ENCODE measurements around the gene TNS2. TPM values are rescaled to one million over a fixed set of nuclear protein-coding genes. Genes with fewer than 3 reads are reported as not detected.

TNS2 gene
- total and polyA plus RNA-seq, 2 donors = 2.3 to 40.4 TPM

GRCh38 chr12:53079226-53080117, 29.6 kb downstream of the TNS2 start, which contains the start of gene SPRYD3:
Gene SPRYD3 (minus strand): TSS chr12:53079390. CDS start chr12:53079333, 57 bp downstream.
- peak; percentile 77 to 98 (median 94) for DNase-seq (ENCODE audit: low read depth in 6 of 9, low spot score in 9 of 9)
- Histone ChIP-seq H3K27me3 (ENCODE audit: control insufficient read depth in 2 of 2, insufficient read depth in 1 of 2, low read length in 1 of 2) (no peaks in the 10 kb centered on the region), H3K36me3 (ENCODE audit: control insufficient read depth in 2 of 2, insufficient read depth in 2 of 2, low read length in 1 of 2) (peaks cover 18 to 26% of the 10 kb centered on the region in 2 donors), H3K4me1 (ENCODE audit: control insufficient read depth in 2 of 2, insufficient read depth in 2 of 2, low read length in 2 of 2) (peaks cover 7 to 18% of the 10 kb centered on the region in 2 donors), H3K27ac (ENCODE audit: low read depth in 1 of 2, low read length in 1 of 2) (peak within 1 kb of the TSS; percentile 74 to 94), H3K9me3 (ENCODE audit: control insufficient read depth in 2 of 2, insufficient read depth in 1 of 2, low read length in 1 of 2) (no peaks in the 10 kb centered on the region), H3K4me3 (ENCODE audit: low read length in 2 of 2) (peak within 1 kb of the TSS; percentile 66 to 84)
- 5% methylated on average over 67 of the region's 67 CpGs for WGBS

- Histone ChIP-seq H3K27me3 (ENCODE audit: control insufficient read depth in 2 of 2, insufficient read depth in 1 of 2, low read length in 1 of 2) (no peaks in the 10 kb centered on the region), H3K4me3 (ENCODE audit: low read length in 2 of 2) (no peak overlapping the region), H3K27ac (ENCODE audit: low read depth in 1 of 2, low read length in 1 of 2) (no peak overlapping the region), H3K36me3 (ENCODE audit: control insufficient read depth in 2 of 2, insufficient read depth in 2 of 2, low read length in 1 of 2) (no peaks in the 10 kb centered on the region), H3K4me1 (ENCODE audit: control insufficient read depth in 2 of 2, insufficient read depth in 2 of 2, low read length in 2 of 2) (peaks cover 7 to 16% of the 10 kb centered on the region in 2 donors), H3K9me3 (ENCODE audit: control insufficient read depth in 2 of 2, insufficient read depth in 1 of 2, low read length in 1 of 2) (no peaks in the 10 kb centered on the region)
- WGBS = 84% methylated on average over 2 of the region's 2 CpGs
- DNase-seq (ENCODE audit: low read depth in 6 of 9, low spot score in 9 of 9) = no peak
Measured at GRCh38 chr12:53082637-53083175, 32.8 kb downstream of the TNS2 start.

- no peak for DNase-seq (ENCODE audit: low read depth in 6 of 9, low spot score in 9 of 9)
- Histone ChIP-seq H3K36me3 (ENCODE audit: control insufficient read depth in 2 of 2, insufficient read depth in 2 of 2, low read length in 1 of 2) (no peaks in the 10 kb centered on the region), H3K27me3 (ENCODE audit: control insufficient read depth in 2 of 2, insufficient read depth in 1 of 2, low read length in 1 of 2) (peaks cover 0 to 2% of the 10 kb centered on the region in 2 donors), H3K4me1 (ENCODE audit: control insufficient read depth in 2 of 2, insufficient read depth in 2 of 2, low read length in 2 of 2) (no peaks in the 10 kb centered on the region), H3K27ac (ENCODE audit: low read depth in 1 of 2, low read length in 1 of 2) (no peak overlapping the region), H3K9me3 (ENCODE audit: control insufficient read depth in 2 of 2, insufficient read depth in 1 of 2, low read length in 1 of 2) (no peaks in the 10 kb centered on the region), H3K4me3 (ENCODE audit: low read length in 2 of 2) (no peak overlapping the region)
- WGBS = 92% methylated on average over 3 of the region's 3 CpGs
Measured at GRCh38 chr12:53086361-53086760, 36.5 kb downstream of the TNS2 start.

- 98% methylated on average over 6 of the region's 6 CpGs for WGBS
- Histone ChIP-seq H3K9me3 (ENCODE audit: control insufficient read depth in 2 of 2, insufficient read depth in 1 of 2, low read length in 1 of 2) (no peaks in the 10 kb centered on the region), H3K4me3 (ENCODE audit: low read length in 2 of 2) (no peak overlapping the region), H3K27ac (ENCODE audit: low read depth in 1 of 2, low read length in 1 of 2) (no peak overlapping the region), H3K27me3 (ENCODE audit: control insufficient read depth in 2 of 2, insufficient read depth in 1 of 2, low read length in 1 of 2) (peaks cover 0 to 2% of the 10 kb centered on the region in 2 donors), H3K4me1 (ENCODE audit: control insufficient read depth in 2 of 2, insufficient read depth in 2 of 2, low read length in 2 of 2) (no peaks in the 10 kb centered on the region), H3K36me3 (ENCODE audit: control insufficient read depth in 2 of 2, insufficient read depth in 2 of 2, low read length in 1 of 2) (no peaks in the 10 kb centered on the region)
- DNase-seq (ENCODE audit: low read depth in 6 of 9, low spot score in 9 of 9) = no peak
Measured at GRCh38 chr12:53090105-53090504, 40.2 kb downstream of the TNS2 start.

GRCh38 chr12:53090554-53090953, 40.7 kb downstream of the TNS2 start:
- Histone ChIP-seq H3K27ac (ENCODE audit: low read depth in 1 of 2, low read length in 1 of 2) (no peak overlapping the region), H3K4me1 (ENCODE audit: control insufficient read depth in 2 of 2, insufficient read depth in 2 of 2, low read length in 2 of 2) (no peaks in the 10 kb centered on the region), H3K27me3 (ENCODE audit: control insufficient read depth in 2 of 2, insufficient read depth in 1 of 2, low read length in 1 of 2) (peaks cover 0 to 2% of the 10 kb centered on the region in 2 donors), H3K36me3 (ENCODE audit: control insufficient read depth in 2 of 2, insufficient read depth in 2 of 2, low read length in 1 of 2) (no peaks in the 10 kb centered on the region), H3K4me3 (ENCODE audit: low read length in 2 of 2) (no peak overlapping the region), H3K9me3 (ENCODE audit: control insufficient read depth in 2 of 2, insufficient read depth in 1 of 2, low read length in 1 of 2) (no peaks in the 10 kb centered on the region)
- DNase-seq (ENCODE audit: low read depth in 6 of 9, low spot score in 9 of 9) = no peak
- 97% methylated on average over 2 of the region's 2 CpGs for WGBS

GRCh38 chr12:53091756-53092155, 41.9 kb downstream of the TNS2 start:
- WGBS = 96% methylated on average over 6 of the region's 6 CpGs

GRCh38 chr12:53093777-53094393, 44.0 kb downstream of the TNS2 start:
- no peaks in the 10 kb centered on the region for H3K9me3 ChIP-seq (ENCODE audit: control insufficient read depth in 2 of 2, insufficient read depth in 1 of 2, low read length in 1 of 2)
- H3K27ac ChIP-seq (ENCODE audit: low read depth in 1 of 2, low read length in 1 of 2) = no peak overlapping the region
- no peaks in the 10 kb centered on the region for H3K36me3 ChIP-seq (ENCODE audit: control insufficient read depth in 2 of 2, insufficient read depth in 2 of 2, low read length in 1 of 2)
- no peak overlapping the region for H3K4me3 ChIP-seq (ENCODE audit: low read length in 2 of 2)
- H3K27me3 ChIP-seq (ENCODE audit: control insufficient read depth in 2 of 2, insufficient read depth in 1 of 2, low read length in 1 of 2) = peaks cover 12 to 34% of the 10 kb centered on the region in 2 donors
- 75% methylated on average over 6 of the region's 6 CpGs for WGBS
- DNase-seq (ENCODE audit: low read depth in 6 of 9, low spot score in 9 of 9) = no peak
- peaks cover 7 to 19% of the 10 kb centered on the region in 2 donors for H3K4me1 ChIP-seq (ENCODE audit: control insufficient read depth in 2 of 2, insufficient read depth in 2 of 2, low read length in 2 of 2)

More at GRCh38 chr12:53091756-53092155, 41.9 kb downstream of the TNS2 start:
- Histone ChIP-seq H3K9me3 (ENCODE audit: control insufficient read depth in 2 of 2, insufficient read depth in 1 of 2, low read length in 1 of 2) (no peaks in the 10 kb centered on the region), H3K36me3 (ENCODE audit: control insufficient read depth in 2 of 2, insufficient read depth in 2 of 2, low read length in 1 of 2) (no peaks in the 10 kb centered on the region), H3K4me3 (ENCODE audit: low read length in 2 of 2) (no peak overlapping the region), H3K27me3 (ENCODE audit: control insufficient read depth in 2 of 2, insufficient read depth in 1 of 2, low read length in 1 of 2) (peaks cover 2 to 13% of the 10 kb centered on the region in 2 donors), H3K4me1 (ENCODE audit: control insufficient read depth in 2 of 2, insufficient read depth in 2 of 2, low read length in 2 of 2) (no peaks in the 10 kb centered on the region), H3K27ac (ENCODE audit: low read depth in 1 of 2, low read length in 1 of 2) (no peak overlapping the region)
- DNase-seq (ENCODE audit: low read depth in 6 of 9, low spot score in 9 of 9) = no peak

- no peak for DNase-seq (ENCODE audit: low read depth in 6 of 9, low spot score in 9 of 9)
- 95% methylated on average over 6 of the region's 6 CpGs for WGBS
- H3K27ac ChIP-seq (ENCODE audit: low read depth in 1 of 2, low read length in 1 of 2) = no peak overlapping the region
- no peaks in the 10 kb centered on the region for H3K36me3 ChIP-seq (ENCODE audit: control insufficient read depth in 2 of 2, insufficient read depth in 2 of 2, low read length in 1 of 2)
- H3K4me1 ChIP-seq (ENCODE audit: control insufficient read depth in 2 of 2, insufficient read depth in 2 of 2, low read length in 2 of 2) = peaks cover 7 to 24% of the 10 kb centered on the region in 2 donors
- H3K9me3 ChIP-seq (ENCODE audit: control insufficient read depth in 2 of 2, insufficient read depth in 1 of 2, low read length in 1 of 2) = no peaks in the 10 kb centered on the region
- H3K4me3 ChIP-seq (ENCODE audit: low read length in 2 of 2) = no peak overlapping the region
- H3K27me3 ChIP-seq (ENCODE audit: control insufficient read depth in 2 of 2, insufficient read depth in 1 of 2, low read length in 1 of 2) = peaks cover 14 to 39% of the 10 kb centered on the region in 2 donors
Measured at GRCh38 chr12:53094394-53094787, 44.5 kb downstream of the TNS2 start.
